HG03457 (cell line): ENCODE data around the gene FAM76B.

Experiments used
- ATAC-seq: cut with Tn5 transposase; IDR thresholded peaks from one replicate; pipeline ENCODE4 v1.9.1; 2021; ENCODE audit warnings: moderate number of reproducible peaks; ENCODE audit not compliant: unreplicated experiment

Gene FAM76B

DNA sequence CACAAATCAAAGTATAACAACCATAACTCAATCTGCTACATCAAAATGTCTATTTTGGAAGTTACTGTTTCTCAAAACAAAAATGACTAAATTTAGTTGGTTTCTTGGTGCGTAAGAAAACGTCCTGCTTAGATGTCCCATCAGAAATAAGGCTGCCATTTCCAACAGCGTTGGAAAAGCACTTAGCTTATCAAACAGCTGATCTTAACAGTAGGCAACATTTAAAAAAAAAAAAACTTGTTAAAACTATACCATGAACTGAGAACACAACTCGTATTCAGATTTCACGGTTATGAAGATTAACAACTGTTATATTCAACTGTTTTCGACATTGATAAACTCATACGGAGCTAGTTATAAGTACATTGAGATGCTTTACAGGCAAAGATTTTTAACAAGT is 3.1 kb upstream of the FAM76B start:
- no peak for ATAC-seq

GRCh38 chr11:95792200-95792599 is 2.6 kb upstream of the FAM76B start:
- ATAC-seq, result no peak

- no peak for ATAC-seq
Measured at GRCh38 chr11:95791709-95792033, 2.1 kb upstream of the FAM76B start.

- no peak for ATAC-seq
Measured at GRCh38 chr11:95790933-95791708, 1.5 kb upstream of the FAM76B start.

DNA sequence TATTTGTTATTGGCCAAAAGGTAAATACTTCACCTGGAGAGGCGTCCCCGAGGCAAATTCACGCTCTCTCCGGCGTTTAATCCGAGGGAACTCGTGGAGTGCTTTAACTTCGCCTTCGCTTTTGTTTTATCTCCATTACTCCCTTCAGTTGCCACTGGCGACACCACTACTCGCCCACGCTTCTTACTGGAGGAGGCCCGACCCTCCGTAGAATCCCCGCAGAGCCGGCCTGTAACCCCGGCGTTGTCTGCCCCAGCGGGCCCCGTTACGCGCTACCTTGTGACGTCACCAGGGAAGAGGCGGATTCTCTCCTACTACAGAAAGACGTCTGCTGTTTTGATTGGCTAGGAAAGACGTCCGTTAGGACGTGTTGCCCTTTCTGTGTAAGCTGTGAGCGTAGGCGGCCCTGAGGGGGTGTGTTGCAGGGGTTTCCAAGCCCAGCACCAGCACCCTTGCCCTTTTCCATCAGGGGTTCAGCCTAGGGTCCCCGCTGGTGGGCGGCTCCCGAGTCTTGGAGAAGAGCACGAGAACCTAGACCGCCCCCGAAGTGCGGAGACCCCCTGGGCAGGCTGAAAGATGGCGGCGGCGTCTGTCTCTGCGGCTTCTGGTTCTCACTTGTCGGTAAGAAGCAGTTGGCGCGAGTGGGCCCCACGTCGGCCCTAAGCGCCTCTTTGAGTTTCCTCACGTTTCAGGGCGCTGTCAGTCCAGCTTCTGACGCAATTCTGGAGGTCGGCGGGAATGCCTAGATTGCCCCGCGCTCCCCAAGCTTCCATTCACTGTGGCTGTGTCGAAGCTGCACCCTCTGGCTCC is 746 bp upstream of the FAM76B start, which contains the start of gene CEP57:
TSS of gene CEP57 (plus strand) at position 376 of the 810 bp plus-strand sequence. CDS start at position 577, 201 bp downstream.
- ATAC-seq, result peak; percentile 57

GRCh38 chr11:95788921-95789505 is 569 bp downstream of the FAM76B start:
- ATAC-seq, result no peak

DNA sequence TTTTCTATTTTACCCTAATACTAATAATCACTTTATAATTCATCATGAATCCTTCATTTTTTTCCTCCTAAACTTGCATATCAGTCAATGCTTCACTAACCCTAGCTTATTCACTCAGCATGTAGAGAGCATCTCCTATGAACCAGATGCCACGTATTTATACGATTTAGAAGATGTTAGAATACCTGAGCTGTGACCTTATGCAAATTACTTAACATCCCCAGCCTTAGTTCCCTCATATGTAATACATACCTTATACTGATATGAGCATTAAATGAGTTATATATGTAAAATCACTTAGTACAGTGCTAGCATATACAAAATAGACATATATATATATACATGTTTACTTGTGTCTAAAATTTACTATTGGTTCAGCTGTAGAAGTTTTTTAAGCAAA is 9.0 kb downstream of the FAM76B start:
- ATAC-seq, result no peak

- no peak for ATAC-seq
Measured at GRCh38 chr11:95778699-95779098, 10.9 kb downstream of the FAM76B start.

- ATAC-seq, result no peak
Measured at GRCh38 chr11:95776859-95777258, 12.7 kb downstream of the FAM76B start.

- no peak for ATAC-seq
Measured at GRCh38 chr11:95768521-95768920, 21.1 kb downstream of the FAM76B start.

GRCh38 chr11:95767498-95767897 is 22.1 kb downstream of the FAM76B start:
- no peak for ATAC-seq

DNA sequence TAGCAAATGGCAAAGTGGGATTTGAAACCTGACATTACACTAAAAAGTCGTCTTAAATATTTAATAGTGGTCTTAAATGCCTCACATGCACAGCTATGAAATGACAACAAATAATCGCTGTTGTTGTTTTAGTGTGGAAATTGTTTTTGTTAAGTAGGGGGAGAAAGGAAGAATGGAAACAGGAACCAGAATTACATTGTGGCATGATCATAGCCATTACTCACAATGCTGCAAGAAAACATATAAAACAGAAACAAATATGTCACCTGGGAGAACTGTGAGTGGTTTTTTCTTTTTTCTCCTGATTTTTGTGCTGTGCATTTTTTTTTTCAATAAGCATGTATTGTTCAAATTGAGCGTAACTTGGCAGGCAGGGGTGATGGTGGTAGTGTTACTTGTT is 22.9 kb downstream of the FAM76B start:
- ATAC-seq, result no peak

- ATAC-seq, result no peak
Measured at GRCh38 chr11:95764267-95764898, 25.2 kb downstream of the FAM76B start.

GRCh38 chr11:95762534-95762933 is 27.0 kb downstream of the FAM76B start:
- ATAC-seq, result no peak

GRCh38 chr11:95760941-95761340 is 28.6 kb downstream of the FAM76B start:
- ATAC-seq, result no peak

DNA sequence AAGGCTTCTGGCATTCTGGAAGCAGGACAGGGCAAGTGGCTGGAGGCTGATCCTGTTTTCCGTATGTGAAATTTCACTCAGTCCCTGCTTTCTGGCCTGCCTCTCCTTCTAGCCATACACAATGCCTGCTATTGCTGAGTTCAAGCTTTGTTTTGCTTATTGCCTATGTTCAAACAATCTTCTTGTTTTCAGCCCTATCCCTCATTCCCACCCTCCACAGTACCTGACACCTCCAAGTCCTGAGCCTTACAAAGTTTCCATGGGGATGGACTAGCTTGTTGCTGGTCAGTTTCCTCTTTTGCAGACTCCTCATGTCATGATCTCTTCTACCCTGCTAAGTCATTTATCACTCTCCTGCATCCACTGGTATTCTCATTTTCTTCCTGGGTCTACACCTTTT is 38.1 kb downstream of the FAM76B start:
- no peak for ATAC-seq

DNA sequence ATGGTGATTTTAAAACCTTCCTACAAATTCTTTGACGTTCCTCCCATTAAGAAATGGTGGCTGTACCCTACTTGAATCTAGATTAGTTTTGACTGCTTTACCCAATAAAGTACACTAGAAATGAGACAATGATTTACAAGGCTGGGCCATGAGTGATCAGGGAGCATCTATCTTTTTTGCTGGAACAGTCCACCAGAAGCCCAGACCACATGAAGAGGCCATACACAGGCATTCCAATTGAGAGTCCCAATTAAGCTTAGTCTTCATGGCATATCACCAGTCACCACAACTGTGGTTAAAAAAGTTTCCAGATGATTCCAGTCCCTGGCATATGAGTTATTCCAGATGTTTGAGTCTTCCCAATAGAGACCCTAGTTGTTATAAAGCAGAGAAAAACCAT is 39.5 kb downstream of the FAM76B start:
- no peak for ATAC-seq

DNA sequence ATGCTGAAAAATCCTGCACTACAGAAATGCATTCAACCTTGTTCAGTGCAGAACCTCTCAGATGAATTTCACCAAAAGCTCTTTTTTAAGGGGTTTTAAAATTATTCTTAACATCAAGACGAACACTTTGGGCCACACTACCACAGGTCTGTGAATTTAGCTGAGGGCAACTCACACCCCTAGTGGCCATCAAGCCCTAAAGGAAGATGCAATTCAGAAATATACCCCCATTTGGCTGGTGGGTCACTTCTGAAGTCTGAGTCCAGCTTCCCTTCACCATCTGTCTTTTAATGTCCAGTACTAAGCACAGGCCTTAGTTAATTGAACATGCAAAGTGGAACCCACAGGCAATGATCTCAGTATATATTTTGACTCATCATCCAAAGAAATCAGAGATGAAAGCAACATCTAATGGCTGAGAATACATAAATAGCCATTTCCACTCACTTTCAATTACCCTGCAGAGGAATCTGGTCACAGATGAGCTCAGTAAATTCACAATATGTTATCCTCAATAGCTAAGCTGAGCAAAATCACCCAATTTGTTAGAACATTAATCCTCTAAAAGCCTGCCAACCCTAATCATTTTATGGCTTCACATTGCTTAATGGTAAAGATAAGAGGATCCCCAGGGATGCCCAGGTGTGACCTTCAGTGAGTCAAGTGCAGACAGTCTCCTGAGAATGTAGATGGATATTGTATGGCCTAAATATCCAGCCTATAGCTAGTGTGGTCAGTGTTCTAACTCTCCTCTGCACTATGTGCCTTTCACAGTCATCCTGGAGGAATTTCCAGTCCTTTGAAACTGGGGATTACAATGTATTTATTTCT is 50.3 kb downstream of the FAM76B start:
- no peak for ATAC-seq

DNA sequence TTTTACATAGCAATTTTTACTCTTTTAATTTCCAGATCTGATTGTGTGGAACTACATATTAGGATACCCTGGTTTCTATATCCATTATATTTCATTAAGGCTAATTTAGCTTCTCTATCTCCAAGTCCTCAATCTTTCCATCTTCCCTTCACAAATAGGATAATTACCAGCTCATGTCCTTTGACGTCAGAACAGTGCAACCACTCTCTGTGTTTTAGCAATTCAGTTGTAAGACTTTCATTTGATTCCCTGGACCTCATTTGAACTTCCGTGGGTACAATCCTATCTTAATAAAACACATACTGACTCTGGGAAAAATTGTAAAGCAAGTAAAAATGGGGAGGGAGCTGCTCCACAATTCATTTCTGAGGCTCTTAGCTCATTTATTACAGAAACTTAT is 52.8 kb downstream of the FAM76B start:
- no peak for ATAC-seq

DNA sequence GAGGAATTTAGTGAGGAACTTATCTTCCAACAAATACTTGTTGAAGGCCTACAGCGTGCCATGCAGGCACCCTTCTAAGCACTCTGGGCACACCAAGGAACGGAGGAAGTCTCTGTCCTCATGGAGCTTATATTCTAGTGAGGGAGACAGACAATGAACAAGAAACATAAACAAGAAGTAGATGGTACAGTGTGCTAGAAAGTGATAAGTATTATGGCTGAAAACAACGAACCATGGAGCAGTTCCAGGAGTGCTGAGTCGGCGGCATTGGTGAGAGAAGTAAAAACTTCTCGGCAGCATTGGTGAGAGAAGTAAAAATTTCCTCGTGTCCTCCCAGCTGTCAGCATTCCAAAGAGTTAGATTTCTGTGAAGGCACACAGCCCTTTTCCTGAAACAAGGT is 53.2 kb downstream of the FAM76B start:
- ATAC-seq, result no peak
